NCI-H526 treated with DMSO at 0.1 percent for 48 hours (cell line): ENCODE measurements around the gene LRRC3.

Source experiments
- DNase-seq: peaks from one replicate; lab custom pipeline; 2025; lab: John Stamatoyannopoulos, UW

Gene LRRC3

DNA sequence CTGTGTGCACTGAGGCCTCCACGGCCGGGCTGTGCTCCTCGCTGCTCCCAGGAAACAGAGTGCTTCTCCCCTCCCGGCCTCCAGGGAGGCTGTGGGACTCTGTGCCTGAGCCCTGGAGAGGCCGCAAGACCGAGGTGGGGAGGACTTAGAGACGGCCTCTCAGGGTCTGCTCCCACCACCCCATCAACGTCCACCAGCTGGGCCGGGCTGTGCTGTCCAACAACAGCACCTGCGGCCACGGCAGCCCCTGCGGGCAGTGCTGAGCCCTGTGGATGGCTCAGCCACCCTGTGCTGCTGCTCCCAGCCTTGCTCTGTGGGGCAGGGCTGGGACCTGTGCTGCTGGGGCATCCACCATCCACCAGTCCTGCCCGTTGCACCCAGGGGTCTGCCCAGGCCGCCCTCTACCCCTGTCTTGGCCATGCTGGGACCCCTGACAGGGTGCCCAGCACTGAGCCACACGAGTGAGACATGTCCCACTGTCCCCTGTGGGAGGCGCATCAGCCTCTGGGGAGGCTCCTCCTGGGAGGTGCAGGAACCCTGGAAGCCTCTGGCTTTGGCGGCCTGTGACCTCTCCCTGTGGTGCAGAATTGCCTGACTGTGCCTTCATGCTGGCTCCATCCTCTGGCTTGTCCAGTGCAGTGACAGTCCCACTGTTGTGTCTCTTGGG lies 31.2 kb upstream of the LRRC3 start:
- no peak for DNase-seq

DNA sequence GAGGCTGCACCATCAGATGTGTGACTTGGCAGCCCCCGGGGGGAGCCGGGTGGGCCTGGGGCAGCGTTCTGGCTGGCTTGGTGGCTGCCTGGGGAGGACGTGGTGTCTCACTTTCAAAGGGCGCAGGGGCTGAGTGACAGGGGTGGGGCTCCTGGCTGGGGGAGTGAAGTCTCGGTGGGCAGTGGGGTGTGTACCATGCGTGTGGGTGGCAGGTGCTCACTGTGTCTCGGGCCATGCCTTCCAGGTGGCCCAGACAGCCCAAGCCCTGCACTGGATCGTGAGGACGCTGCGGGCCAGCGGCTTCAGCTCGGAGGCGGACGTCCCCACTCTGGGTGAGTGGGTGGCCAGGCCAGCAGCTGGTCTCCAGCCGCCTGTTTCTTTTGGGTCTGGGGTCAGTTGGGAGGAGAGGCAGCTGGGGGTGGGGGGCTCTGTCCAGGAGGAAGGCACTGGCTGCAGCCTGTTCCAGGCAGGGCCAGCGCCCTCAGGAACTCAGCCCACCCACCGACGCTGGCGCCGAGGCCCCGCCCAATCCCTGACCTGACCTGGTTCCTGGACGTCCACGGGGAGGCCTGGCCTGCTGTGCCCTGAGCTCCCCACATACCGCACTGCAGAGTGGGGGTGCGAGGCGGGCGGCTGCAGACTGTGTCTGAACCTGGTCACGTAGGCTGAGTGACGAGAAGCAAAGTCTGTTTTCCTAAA lies 30.6 kb upstream of the LRRC3 start:
- no peak for DNase-seq

DNA sequence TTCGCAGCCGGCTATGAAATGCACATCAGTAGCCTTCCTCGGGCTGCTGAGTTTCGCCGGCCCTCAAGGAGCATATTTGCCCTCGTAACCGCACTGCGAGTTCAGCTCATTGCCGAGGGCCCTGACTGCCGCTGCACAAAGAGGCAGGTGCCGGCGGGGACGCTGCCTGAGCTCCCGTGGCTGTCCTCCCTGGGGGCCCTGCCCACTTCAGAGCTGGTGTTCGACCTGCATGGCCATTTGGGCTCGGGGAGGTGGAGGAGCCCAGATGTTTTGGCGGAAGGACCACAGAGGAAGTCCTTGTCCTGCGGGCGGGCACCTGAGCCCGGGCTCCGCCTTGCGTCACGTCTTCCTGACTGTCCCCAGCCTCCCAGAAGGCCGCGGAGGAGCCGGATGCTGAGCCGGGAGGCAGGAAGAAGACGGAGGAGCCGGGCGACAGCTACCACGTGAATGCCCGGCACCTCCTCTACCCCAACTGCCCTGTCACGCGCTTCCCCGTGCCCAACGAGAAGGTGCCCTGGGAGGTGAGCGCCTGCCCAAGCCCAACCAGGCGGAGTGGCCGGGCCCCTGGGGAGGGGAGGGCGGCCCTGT lies 29.9 kb upstream of the LRRC3 start:
- peak; percentile 18 for DNase-seq

DNA sequence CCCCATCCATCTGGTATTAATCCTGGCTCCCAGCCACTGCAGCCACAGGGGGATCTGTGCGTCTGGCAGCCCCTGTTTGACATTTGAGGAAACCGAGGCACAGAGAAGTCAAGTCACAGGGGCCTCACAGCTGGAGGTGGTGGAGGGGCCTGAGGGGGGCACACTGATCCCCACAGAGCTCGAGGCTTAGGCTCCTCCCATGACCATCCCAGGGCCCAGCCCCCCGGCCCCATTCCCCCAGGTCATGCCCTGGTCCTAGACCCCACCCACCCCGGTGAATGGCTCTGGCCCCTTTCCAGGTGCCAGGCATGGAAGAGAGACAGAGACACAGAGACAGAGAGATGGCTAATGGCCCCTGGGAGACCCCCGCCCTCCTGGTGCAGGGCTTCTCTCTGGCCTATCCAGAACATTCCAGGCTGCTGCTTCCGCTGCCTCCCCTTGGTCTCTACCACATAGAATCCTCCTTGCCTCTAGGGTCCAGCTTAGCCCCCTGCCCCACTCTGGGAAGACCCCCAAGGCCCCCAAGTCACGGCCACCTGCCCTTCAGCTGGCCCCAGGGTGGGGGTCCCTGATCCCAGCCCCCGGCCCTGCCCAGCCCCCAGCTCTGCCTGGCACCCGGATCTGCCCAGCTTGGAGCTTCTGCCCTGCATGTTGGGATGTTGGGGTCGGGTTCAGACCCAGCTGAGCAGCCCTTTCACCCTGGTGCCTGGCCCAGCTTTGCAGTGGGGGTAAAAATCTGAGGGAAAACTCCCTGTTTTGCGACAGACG lies 29.2 kb upstream of the LRRC3 start:
- DNase-seq: no peak

DNA sequence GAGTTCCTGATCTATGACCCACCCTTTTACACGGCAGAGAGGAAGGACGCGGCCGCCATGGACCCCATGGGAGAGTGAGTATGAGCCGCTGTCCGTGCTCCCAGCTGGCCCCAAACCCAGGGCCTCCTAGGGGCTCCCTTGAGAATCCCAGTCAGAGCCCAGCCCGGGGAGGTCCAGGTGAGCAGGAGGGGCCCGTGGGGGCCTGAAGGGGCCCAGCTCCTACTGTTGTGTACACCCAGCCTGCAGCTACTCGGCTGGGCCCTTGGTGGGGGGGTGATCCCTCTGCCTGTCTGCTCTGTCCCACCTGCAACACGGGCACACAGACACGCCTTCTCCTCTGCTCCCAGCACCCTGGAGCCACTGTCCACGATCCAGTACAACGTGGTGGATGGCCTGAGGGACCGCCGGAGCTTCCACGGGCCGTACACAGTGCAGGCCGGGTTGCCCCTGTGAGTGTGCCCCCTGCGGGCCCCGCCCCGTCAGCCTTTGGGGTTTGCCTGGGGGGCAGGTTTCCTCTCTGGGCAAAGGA lies 28.6 kb upstream of the LRRC3 start:
- DNase-seq: no peak

DNA sequence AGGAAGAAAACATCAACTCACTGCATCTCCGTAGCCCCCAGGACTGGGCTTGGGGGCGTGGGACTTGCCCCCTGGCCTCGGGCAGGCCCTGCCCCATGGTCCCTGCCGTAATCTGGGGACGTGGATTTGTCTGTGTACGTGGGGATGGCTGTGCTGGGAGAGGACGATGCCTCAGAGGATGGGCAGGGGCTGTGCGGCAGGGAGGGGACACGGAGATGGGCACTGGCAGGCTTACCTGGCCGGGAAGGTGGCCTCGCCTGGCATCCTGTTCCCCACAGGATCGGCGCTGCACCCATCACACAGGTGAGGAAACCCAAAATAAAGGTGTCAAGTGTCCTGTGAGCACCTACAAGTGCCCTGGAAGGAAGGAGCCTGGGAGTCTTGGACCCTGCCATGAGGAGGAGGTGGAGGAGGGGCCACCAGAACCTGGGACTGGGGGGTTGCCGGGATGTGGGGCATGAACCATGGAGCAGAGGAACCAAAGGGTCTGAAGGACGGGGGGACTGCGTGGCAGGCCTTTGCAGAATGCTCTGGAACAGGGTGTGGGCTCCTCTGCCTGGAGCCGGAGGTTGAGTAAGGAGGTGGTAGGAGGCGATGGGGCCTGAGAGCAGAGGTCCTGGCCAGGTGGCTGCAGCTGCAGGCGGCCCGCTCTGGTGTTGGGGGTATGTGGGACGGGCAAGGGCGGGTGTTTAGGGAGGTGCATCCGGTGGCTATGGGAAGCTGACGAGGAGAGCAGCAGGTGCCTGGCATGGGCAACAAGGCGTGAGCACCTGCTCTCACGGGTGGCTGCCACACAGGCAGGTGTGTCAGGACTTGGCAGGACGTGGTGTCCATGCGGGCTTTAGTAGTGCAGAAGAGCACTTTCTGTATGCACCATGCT lies 27.8 kb upstream of the LRRC3 start:
- DNase-seq: no peak

DNA sequence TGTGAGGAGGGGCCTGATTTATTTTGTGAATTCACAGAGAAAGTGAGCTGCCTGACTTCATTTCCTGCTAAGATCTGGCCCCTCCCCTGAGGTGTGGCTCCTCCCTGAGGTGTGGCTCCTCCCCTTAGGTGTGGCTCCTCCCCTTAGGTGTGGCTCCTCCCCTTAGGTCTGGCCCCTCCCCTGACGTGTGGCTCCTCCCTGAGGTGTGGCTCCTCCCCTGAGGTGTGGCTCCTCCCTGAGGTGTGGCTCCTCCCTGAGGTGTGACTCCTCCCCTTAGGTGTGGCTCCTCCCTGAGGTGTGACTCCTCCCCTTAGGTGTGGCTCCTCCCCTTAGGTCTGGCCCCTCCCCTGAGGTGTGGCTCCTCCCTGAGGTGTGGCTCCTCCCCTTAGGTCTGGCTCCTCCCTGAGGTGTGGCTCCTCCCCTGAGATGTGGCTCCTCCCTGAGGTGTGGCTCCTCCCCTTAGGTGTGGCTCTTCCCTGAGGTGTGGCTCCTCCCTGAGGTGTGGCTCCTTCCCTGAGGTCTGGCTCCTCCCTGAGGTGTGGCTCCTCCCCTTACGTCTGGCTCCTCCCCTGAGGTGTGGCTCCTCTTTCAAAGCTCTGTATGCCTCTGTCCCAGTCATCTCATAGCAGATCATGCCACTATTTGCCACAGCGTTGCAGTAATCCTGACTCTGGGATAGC lies 26.9 kb upstream of the LRRC3 start:
- peak; percentile 72 for DNase-seq

DNA sequence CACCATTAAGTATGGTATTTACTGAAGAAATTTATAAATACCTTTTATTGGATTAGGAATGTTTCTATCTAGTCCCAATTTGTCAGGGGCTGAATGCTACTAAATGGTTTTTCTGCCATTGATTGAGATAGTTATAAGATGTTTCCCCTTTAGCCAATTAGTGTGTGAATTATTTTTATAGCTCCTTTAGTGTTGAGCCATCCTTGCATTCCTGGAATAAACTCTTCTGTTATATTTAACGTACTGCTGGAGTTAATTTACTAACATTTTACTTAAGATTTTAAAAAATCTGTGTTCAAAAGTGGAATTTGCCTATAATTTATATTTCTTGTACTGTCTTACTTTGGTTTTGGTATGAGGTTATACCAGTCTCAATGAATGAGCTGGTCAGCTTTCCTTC lies 25.4 kb upstream of the LRRC3 start:
- no peak for DNase-seq

DNA sequence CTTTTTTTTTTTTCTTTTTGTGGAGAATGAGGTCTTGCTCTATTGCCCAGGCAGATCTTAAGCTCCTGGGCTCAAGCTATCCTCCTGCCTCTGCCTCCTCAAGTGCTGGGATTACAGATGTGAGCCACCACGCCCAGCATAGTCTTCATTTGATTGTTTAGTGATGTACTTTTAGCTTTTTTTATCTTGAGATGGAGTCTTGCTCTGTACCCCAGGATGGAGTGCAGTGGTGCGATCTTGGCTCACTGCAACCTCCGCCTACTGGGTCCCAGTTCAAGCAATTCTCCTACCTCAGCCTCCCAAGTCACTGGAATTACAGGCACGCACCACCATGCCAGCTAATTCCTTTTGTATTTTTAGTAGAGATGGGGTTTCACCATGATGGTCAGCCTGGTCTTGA lies 24.0 kb upstream of the LRRC3 start:
- DNase-seq: no peak

DNA sequence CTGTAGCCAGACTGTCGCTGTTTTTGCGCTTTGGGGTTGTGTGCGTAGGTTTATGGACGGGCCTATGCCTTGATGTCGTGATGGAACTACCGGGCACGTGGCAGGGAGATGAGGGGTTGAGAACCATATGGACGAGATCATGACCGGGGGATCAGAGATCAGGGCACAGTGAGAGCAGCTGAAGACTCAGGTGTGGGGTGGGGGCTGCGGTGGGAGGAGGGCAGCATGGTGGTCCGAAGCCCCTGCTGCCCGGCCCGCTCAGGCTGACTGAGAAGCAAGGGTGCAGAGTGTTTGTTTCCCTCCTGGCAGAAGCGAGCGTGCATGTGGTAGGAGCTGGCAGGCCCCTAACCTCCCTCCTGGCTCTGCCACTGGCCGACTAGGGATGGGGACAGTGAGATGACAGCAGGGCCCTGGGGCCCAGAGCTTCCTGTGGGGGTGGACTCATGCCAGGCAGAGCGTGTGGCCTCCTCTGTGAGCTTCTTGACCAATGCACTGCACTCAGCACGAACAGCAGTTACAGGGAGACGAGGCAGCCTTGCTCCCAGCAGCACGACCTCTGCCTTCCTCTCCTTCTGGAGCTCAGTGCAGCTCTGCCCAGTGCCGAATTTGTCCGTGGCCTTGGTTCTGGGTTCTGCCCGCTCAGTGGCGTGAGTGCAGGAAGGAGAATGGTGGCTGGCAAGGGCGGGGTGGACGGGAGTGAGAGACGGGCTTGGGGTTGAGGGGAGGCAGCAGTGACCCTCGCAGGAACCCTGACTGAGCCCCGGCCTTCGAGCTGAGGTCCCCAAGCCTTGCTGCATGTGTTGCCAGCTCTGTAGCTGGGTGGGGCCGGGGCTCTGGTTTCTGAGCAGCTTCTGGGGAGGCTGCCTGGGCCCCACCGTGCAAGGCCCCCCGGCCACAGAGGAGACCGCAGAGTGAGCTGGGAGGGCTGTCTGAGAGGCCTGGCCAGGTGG lies 22.2 kb upstream of the LRRC3 start:
- DNase-seq: no peak

DNA sequence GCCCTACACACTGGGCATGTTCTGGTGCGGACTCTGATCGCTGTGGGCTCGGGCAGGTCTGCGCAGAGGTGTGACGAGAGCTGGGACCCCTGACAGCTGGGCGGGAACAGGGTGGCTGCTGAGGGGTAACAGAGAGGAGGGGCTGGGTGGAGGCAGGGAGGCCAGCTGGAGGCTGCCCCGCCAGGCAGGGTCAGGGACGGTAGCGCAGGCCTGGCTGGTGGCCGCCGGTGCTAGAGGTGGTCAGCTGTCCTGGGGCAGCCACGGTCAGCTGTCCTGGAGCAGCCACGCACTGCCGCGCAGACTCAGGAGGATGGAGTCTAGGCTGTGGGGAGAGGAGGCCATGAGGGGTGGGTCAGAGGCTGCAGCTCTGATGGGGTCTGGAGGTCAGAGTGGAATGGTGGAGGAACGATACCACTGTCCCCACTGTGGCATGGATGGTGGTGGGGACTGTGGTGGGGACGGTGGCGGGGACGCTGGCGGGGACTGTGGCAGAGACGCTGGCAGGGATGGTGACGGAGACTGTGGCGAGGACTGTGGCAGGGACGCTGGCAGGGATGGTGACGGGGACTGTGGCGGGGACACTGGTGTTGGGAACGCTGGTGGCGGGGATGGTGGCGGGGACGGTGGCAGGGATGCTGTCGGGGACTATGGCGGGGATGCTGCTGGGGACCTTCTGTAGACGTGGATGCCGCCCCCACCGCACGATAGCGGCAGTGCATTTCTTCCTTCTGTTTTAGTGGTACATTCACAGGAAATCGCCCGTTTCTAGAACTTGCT lies 21.3 kb upstream of the LRRC3 start:
- no peak for DNase-seq

DNA sequence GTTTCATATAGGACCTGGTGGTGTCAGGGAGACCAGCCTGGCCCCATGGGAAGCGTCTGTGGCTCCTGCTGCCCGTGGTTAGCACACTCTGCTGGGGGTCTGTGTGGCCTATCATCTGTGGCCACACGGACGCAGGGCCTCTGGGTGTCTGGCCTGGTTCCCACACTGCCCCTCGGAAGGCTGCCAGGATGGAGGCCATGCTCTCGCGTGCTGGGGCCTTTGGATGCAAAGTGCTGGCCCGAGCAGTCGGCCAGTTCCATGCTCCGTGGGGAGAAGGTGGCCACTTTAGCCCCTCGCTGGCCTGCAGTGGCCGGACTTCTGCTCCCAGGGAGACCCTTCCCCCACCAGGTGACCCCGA lies 20.8 kb upstream of the LRRC3 start:
- DNase-seq: no peak

DNA sequence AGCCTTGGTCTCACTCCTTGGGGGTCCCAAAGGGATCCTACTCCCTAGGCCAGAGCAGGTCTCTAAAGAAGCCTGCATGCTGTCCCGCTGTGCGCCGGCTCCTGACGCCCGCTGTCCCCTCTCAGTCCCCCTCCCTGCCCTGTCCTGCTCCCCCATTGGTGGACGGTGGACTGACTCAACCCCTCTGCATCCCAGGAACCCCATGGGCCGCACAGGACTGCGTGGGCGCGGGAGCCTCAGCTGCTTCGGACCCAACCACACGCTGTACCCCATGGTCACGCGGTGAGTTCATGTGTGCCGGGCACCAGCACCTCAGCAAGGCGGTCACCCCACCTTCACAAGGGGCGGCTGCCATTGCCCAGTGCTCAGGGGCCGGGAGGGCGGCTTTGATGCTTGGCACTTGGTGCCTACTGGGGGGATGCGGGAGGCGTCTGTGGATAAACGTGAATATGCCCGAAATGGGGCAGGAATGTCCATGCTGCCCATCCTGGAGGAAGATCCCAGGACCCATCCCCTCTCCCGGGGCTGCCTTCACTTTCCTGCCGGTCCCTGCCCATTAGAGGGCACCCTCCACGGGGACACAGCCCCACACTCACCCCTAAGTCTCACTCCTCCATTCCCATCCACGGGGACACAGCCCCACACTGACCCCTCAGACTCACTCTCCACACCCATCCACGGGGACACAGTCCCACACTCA lies 20.2 kb upstream of the LRRC3 start:
- DNase-seq: no peak

DNA sequence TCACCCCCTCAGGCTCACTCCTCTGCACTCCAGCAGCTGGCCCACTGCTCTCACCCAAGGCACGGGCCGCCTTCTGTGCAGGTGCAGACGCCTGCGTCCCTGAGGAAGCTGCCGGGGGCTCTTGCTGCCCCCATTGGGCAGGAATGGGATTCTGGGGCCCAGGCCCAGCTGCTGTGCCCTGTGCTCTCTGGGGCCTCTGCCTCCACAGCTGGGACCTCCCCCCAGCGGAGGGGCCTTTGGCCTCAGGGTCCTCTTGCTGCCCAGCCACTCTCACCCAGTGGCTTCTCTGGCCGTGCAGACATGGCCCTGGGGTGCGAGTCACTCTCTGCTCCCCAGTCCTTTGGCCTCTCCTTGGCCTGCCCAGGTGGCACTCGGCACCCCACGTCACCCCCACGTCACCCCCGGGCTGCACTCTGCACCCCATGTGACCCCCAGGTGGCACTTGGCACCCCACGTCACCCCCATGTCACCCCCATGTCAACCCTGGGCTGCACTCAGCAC lies 19.1 kb upstream of the LRRC3 start:
- DNase-seq: no peak

DNA sequence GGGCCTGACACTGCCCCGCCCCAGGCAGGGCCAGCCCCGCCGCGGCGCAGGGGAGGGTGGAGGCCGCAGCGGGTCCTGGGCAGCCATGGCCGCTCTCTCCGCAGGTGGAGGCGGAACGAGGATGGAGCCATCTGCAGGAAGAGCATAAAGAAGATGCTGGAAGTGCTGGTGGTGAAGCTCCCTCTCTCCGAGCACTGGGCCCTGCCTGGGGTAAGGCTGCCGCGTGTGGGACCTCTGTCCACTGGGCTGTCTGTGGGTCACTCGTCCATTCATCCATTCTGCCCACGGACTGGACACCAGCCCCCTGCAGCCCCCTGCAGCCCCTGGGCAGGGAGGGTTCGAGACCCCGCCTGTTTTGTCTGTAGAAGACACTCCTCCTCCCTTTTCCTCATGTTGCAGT lies 18.4 kb upstream of the LRRC3 start:
- no peak for DNase-seq

DNA sequence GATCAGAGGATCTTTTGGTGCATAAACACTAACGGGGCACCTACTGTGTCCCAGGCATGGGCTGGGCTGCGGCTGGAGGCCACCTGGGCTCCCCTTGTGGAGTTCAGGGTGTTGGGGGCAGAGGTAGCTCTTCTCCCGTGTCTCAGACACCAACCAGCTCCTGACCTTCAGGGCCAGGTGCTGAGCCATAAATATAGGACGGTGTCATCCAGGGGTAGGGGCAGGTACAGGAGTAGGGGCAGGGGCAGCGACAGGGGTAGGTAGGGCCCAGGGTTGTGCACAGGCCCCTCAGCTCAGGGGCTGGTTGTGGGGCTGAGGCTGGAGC lies 18.0 kb upstream of the LRRC3 start:
- DNase-seq: no peak

DNA sequence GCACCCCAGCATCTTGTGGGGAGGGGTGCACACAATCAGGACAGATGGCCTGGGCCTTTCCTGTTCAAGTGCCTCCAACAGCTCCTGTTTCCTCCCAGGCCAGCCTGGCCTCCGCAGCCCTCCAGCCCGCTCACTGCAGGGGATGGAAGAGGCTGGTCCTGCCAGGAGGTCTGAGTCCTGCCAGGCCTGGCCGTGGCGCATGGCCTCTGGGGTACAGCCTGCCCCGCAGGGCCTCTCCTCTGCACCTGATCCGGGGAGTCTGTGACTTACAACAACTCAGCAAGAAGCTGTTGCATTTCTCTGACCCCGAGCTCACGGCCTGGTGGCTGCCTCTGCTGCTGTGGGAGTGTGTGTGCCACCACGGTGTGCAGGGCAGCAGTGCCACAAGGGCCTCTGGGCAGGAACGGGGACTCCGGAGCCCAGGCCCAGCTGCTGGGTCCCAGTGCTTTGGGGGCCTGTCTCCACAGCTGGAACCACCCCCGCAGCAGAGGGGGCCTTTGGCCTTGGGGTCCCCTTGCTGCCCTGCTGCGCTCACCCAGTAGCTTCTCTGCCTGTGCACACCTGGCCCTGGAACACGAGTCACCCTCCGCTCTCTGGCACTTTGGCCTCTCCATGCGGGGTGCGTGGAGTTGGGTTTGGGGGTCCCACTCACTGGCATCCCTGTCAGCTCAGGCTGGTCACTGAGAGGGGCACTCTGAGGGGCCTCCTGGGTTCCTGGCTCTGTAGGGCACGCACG lies 17.4 kb upstream of the LRRC3 start:
- no peak for DNase-seq
